ENCODE results near the gene ZNF639. TPM values are rescaled to one million over a fixed set of nuclear protein-coding genes. Genes with fewer than 3 reads are reported as not detected.
A peak's percentile ranks its signal among the peaks of the same experiment; 100 is the strongest.

The ZNF639 gene
- total RNA-seq, 1 experiment from 2014 or later = 52.8 TPM

DNA sequence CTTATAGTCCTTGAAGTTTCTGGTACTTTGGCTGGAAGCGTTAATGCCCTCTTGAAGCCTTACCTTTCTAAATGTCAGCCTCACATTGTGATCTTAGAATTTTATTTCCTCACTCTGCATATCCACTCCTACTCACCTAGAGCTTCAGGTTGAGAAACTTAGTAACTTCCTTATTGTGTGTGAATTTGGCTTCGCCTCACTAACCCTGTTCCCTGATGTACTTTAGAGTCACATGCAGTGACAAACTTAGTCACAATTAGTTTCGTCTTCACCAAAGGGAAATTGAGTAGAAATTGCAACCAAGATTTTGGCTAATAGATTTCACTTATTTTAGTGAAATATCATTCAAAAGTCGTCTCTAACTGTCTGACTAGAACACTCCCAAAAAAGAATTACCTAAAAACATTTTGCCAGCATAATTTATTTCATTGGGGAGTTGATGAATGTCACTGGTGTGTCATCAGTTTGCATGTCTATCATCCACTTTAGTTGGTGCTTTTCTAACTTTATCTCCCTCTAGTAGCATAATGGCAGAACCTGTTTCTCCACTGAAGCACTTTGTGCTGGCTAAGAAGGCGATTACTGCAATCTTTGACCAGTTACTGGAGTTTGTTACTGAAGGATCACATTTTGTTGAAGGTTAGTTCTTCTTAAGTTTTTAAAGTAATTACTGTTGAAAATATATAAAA lies 25.6 kb downstream of the ZNF639 start:
- intact Hi-C loops (cut with micrococcal nuclease) = no loop called here
- Mint-ChIP-seq H3K27ac (ENCODE audit: low read depth, unreplicated experiment) (peak overlapping the region; percentile 96), H3K9me3 (ENCODE audit: unreplicated experiment) (no peaks in the 10 kb centered on the region), H3K4me3 (ENCODE audit: unreplicated experiment) (peak overlapping the region; percentile 99), H3K4me1 (ENCODE audit: insufficient read depth, unreplicated experiment) (peaks cover under 1% of the 10 kb centered on the region), H3K27me3 (ENCODE audit: insufficient read depth, unreplicated experiment) (no peaks in the 10 kb centered on the region), H3K36me3 (ENCODE audit: insufficient read depth, unreplicated experiment) (peaks cover 67% of the 10 kb centered on the region)
- CTCF ChIA-PET = interaction anchor here (0.6 kb wide), 1 partner anchor 99 kb away, joined by 3 read pairs; no protein-coding TSS in a partner anchor
- TSS peak; percentile 66 for BruUV-seq (replicated peaks)
- DNase-seq (ENCODE audit: unreplicated experiment) = peak; percentile 6
- POLR2A ChIA-PET = interaction anchor here (0.6 to 3.1 kb wide), 13 partner anchors 17 to 1010 kb away, joined by 3 to 30 read pairs (median 4); partner anchors contain the start of genes ACTL6A, MRPL47, NDUFB5 and ZNF639
- TF ChIP-seq, protein P1, sequence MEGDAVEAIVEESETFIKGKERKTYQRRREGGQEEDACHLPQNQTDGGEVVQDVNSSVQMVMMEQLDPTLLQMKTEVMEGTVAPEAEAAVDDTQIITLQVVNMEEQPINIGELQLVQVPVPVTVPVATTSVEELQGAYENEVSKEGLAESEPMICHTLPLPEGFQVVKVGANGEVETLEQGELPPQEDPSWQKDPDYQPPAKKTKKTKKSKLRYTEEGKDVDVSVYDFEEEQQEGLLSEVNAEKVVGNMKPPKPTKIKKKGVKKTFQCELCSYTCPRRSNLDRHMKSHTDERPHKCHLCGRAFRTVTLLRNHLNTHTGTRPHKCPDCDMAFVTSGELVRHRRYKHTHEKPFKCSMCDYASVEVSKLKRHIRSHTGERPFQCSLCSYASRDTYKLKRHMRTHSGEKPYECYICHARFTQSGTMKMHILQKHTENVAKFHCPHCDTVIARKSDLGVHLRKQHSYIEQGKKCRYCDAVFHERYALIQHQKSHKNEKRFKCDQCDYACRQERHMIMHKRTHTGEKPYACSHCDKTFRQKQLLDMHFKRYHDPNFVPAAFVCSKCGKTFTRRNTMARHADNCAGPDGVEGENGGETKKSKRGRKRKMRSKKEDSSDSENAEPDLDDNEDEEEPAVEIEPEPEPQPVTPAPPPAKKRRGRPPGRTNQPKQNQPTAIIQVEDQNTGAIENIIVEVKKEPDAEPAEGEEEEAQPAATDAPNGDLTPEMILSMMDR (IDR thresholded peaks at IDR 0.05; ENCODE audit: unreplicated experiment) = no peak

DNA sequence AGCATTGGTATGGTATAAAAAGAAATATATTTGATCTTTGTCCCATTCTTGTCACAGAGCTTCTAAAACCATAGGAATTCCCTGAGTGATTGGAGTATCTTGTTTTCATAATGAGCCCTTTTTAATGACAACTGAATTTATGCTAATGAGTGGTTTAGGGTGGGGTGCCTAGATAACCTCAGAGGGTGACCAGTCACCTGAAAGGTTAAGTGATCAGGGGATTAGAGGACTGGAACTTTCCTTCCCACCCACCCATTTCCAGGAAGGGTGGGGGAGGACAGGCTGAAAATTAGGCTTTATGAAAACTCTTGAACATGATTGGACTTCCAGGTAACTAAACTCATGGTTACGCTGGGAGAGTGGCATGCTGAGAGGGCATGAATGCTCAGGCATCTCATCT lies 33.2 kb downstream of the ZNF639 start:
- Mint-ChIP-seq H3K4me3 (ENCODE audit: unreplicated experiment) (no peak overlapping the region), H3K36me3 (ENCODE audit: insufficient read depth, unreplicated experiment) (peaks cover 74% of the 10 kb centered on the region), H3K27ac (ENCODE audit: low read depth, unreplicated experiment) (no peak overlapping the region), H3K4me1 (ENCODE audit: insufficient read depth, unreplicated experiment) (peaks cover 9% of the 10 kb centered on the region), H3K27me3 (ENCODE audit: insufficient read depth, unreplicated experiment) (no peaks in the 10 kb centered on the region), H3K9me3 (ENCODE audit: unreplicated experiment) (no peaks in the 10 kb centered on the region)
- CTCF ChIA-PET = no interaction called here
- POLR2A ChIA-PET = interaction anchor here (0.9 kb wide), 1 partner anchor 31 kb away, joined by 3 read pairs; no protein-coding TSS in a partner anchor
- BruUV-seq (replicated peaks) = no TSS peak
- intact Hi-C loops (cut with micrococcal nuclease) = no loop called here
- DNase-seq (ENCODE audit: unreplicated experiment) = no peak
- TF ChIP-seq, protein P1 (IDR thresholded peaks at IDR 0.05; ENCODE audit: unreplicated experiment) = no peak

DNA sequence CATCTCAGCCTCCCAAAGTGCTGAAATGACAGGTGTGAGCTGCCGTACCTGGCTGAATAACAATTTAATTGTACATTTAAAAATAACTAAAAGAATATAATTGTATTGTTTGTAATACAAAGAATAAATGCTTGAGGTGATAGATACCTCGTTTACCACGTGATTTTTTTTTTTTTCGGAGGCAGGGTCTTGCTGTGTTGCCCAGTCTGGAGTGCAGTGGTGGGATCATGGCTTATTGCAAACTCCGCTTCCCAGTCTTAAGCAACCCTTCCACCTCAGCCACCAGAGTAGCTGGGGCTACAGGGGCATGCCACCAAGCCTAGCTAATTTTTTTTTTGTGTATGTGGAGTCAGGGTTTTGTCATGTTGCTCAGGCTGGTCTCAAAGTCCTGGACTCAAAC lies 40.5 kb downstream of the ZNF639 start:
- no peak overlapping the region for H3K27ac Mint-ChIP-seq (ENCODE audit: low read depth, unreplicated experiment)
- CTCF ChIA-PET = no interaction called here
- TF ChIP-seq, protein P1 (IDR thresholded peaks at IDR 0.05; ENCODE audit: unreplicated experiment) = no peak
- DNase-seq (ENCODE audit: unreplicated experiment) = no peak
- H3K9me3 Mint-ChIP-seq (ENCODE audit: unreplicated experiment) = no peaks in the 10 kb centered on the region
- H3K36me3 Mint-ChIP-seq (ENCODE audit: insufficient read depth, unreplicated experiment) = peaks cover 62% of the 10 kb centered on the region
- intact Hi-C loops (cut with micrococcal nuclease) = no loop called here
- POLR2A ChIA-PET = interaction anchor here (1.0 to 1.9 kb wide), 3 partner anchors 10 to 86 kb away, joined by 3 to 4 read pairs (median 4); no protein-coding TSS in a partner anchor
- no peaks in the 10 kb centered on the region for H3K27me3 Mint-ChIP-seq (ENCODE audit: insufficient read depth, unreplicated experiment)
- no TSS peak for BruUV-seq (replicated peaks)
- H3K4me3 Mint-ChIP-seq (ENCODE audit: unreplicated experiment) = no peak overlapping the region
- no peaks in the 10 kb centered on the region for H3K4me1 Mint-ChIP-seq (ENCODE audit: insufficient read depth, unreplicated experiment)

DNA sequence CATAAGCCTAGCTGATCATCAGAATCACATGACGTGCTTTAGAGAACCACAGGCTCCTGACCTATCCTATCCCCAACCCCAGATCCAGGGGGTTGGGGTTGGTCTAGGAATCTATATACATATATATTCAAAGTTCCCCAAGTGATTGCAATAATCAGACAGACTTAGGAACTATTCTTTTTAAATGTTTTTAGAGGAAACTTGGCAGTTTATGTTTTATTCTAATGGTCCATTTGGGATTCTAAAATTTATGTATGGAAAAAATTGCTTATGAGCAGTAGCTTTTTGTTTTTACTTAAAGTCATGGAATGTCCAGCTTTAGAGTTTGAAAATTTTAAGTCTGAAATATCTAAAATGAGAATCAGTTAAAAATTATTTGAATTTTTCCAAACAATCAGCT lies 46.8 kb downstream of the ZNF639 start:
- no peaks in the 10 kb centered on the region for H3K27me3 Mint-ChIP-seq (ENCODE audit: insufficient read depth, unreplicated experiment)
- CTCF ChIA-PET = no interaction called here
- peaks cover 34% of the 10 kb centered on the region for H3K36me3 Mint-ChIP-seq (ENCODE audit: insufficient read depth, unreplicated experiment)

More for the DNA sequence above, 46.8 kb downstream of the ZNF639 start:
- intact Hi-C loops (cut with micrococcal nuclease) = no loop called here
- H3K9me3 Mint-ChIP-seq (ENCODE audit: unreplicated experiment) = no peaks in the 10 kb centered on the region
- no peak overlapping the region for H3K27ac Mint-ChIP-seq (ENCODE audit: low read depth, unreplicated experiment)
- POLR2A ChIA-PET = interaction anchor here (1.0 to 1.1 kb wide), 2 partner anchors 22 to 39 kb away, joined by 3 read pairs; partner anchors contain the start of gene MFN1
- H3K4me1 Mint-ChIP-seq (ENCODE audit: insufficient read depth, unreplicated experiment) = no peaks in the 10 kb centered on the region
- DNase-seq (ENCODE audit: unreplicated experiment) = no peak
- no TSS peak for BruUV-seq (replicated peaks)
- TF ChIP-seq, protein P1 (IDR thresholded peaks at IDR 0.05; ENCODE audit: unreplicated experiment) = no peak
- no peak overlapping the region for H3K4me3 Mint-ChIP-seq (ENCODE audit: unreplicated experiment)

Data from MCF 10A (cell line).